Measurements from ENCODE around the gene PTPRQ. TPM values are rescaled to one million over a fixed set of nuclear protein-coding genes. Genes with fewer than 3 reads are reported as not detected.
"Not testable (repeated sequence)": the region's sequence is repeated elsewhere in the genome, so short reads cannot be mapped to it uniquely, and the experiment has no call there.

PTPRQ gene
- total RNA-seq, 1 donor from 2014 or later = 0.04 TPM

DNA sequence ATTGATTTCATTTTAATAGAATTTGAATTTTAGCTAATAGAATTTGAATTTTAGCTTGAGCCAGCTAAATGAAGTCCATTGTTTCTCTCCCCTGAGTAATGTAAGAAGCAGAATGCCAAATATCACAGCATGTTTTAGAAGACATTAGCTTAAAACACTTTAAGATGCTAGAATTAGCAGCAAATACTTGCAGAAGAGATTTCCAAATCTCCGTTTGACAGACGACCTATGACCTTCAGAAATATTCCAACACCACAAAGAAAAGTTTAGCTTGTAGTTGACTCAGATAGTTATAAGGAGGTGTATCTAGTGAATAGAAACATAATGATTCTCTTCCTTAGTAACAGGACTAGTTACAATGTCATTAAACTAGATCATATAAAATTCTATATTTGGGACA, 211.7 kb downstream of the PTPRQ start:
- no peak for ATAC-seq

DNA sequence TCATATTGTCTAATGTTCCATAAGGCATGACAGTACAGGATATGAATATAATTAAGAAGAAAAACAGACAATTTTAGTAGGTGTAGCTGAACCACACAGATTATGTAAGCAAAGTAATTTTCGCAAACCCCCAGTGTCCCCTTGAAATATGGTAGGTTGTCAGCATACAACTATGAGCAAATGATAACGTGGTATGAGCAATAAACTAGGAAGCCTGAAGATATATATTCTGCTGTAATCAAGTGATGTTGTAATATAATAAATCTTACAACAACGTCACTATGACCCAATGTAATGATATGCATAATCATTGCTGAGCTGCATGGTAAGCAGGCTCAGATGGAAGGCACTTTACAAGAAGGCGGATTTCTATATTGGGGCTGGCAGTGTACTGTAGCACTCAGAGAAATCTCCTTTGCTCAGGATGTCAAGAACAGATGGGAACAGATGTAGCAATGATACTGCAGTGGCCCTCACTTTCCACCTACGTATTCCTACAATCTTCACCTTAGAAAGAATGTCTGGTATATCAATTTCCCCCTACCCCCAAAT, 215.6 kb downstream of the PTPRQ start:
- ATAC-seq = no peak

GRCh38 chr12:80662586-80662985, 218.6 kb downstream of the PTPRQ start:
- no peak for ATAC-seq

- no peak for ATAC-seq
Observed at GRCh38 chr12:80670214-80670613, 226.2 kb downstream of the PTPRQ start.

GRCh38 chr12:80676042-80676636, 232.1 kb downstream of the PTPRQ start:
- not testable (repeated sequence) for ATAC-seq

DNA sequence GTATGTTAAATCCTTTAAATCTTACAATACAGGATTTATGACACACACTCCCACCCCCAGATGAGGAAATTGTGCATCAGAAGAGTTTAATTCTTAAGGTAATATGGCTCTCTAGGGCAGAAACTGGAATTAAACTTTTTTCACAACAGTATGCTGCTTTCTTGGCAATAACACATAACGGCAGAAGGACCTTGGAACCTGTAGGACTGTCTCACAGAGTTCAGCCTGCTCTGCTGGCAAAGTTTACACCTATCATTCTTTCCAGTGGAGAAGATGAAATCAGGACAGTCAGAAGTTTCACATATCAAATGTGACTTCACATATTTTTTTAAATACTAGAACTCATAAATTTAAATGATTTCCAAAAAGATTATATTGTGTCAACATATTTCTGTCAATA, 232.8 kb downstream of the PTPRQ start:
- no peak for ATAC-seq

DNA sequence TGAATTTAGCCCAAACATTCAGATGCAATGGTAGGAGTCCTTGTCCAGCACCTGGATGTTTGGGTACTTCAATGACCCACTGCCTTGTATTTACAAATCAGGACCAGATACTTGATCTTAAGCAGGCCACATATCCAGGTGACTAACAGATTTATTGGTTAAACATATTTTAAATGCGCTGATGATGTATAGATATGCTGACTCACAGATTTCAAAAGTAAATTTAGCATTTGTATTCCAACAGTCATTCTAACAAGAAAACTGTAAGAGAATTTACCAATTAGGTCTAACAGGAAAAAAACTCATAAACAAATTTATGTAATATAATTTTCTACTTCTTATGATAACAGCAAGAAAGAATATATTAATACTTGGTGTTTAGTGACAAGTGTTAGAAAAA, 234.0 kb downstream of the PTPRQ start:
- ATAC-seq = no peak

- no peak for ATAC-seq
Observed at GRCh38 chr12:80679346-80680131, 235.5 kb downstream of the PTPRQ start.

DNA sequence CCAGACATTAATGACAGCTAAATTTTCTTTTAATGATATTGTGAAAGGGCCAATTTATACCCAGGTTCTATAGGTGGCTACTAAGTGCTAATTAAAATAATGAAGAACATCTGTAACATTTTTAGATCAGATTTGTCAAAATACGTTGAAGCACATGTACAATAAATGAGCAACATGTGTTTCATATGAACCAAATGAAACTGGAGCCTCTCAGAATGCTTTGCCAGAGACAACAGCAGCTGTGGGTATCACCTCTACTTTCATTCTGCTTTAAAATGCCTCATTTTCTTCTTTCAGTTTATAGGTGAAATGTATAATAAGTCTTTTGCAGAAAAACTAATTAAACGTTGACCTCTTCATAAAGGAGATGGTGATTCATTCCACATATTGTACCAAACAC, 237.3 kb downstream of the PTPRQ start:
- no peak for ATAC-seq

DNA sequence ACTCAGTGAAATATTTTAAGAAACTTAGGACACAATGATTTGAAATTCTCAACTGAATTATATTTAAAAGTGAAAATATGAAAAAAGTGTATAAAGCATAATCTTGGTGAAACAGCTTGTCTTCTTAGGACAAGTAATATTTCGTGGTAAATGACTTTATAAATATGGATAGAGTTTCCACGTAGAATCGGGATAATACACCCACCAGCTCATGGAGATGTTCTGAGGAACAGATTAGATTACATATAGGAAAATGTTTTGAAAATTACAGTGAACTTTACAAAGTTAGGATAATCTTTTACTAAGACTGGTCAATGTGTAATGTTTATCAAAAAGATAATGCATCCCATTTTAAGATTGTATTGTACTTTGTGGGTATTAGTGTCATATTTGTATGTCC, 237.8 kb downstream of the PTPRQ start:
- ATAC-seq = no peak

DNA sequence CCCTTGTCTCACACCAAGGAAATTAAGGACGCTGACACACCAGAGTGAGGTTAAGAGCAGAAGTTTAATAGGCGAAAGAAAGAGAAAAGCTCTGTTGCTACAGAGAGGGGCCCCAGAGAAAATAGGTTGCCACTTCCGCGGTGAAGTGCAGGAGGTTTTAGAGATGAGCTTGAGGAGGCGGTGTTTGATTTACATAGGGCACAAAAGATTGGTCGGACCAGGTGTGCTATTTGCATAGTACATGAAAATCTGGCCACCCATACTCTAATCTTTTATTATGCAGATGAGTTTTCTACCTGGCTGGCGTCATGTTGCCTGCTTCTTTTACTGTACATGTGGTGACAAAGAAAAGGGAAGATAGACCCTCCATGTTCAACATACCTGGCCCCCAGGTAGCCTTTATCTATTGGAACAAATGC, 240.1 kb downstream of the PTPRQ start:
- no peak for ATAC-seq

GRCh38 chr12:80690090-80690489, 246.1 kb downstream of the PTPRQ start:
- ATAC-seq = no peak

GRCh38 chr12:80690513-80690912, 246.5 kb downstream of the PTPRQ start:
- ATAC-seq = no peak

DNA sequence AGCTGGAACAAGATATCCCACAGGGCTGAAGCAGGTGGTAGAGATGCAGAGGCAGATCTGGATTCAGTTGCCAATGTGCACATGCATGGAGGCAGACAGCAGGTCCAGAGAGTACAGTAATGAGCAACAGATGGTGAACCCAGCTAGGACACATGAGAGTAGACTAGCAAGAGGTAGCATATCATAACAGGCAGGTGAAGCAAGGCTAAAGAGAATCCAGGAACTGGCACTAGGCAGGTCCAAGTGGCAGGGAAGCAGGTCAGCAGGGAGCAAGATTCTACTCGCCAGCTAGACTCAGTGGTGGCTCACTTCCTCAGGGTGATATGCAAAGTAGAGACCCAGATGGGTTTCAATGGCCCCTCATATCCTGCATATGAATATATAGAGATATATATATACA, 248.1 kb downstream of the PTPRQ start:
- ATAC-seq = no peak

DNA sequence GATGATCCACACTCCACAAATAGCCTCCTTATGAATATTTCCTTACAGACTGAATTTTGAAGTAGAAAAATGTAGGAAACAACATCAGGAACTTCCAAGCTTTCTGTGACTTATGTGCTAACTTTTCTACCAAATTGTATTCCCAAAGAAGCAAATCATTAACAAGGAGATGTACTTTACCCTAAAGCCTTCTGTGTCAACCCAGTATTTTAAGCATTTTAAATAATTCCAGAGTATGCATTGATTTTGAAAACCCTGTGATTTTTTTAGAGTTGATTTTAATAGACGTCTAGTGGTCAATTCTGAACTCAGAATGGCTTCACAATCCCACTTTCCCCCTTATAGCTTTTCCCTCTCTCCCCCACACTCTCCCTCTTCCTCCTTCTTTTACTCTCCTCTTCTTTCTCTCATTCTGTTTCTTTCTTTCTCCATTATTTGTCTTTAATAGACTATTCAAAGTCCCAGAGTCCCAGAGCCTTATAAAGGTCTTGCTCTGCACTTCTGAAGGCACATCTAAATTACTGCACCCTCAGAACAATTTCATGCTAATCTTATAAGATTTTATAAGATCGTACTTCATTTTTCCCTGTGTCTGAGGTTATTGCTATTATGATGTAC, 253.3 kb downstream of the PTPRQ start:
- ATAC-seq = no peak

GRCh38 chr12:80698256-80698655, 254.2 kb downstream of the PTPRQ start:
- no peak for ATAC-seq

- no peak for ATAC-seq
Observed at GRCh38 chr12:80698847-80699542, 255.0 kb downstream of the PTPRQ start.

DNA sequence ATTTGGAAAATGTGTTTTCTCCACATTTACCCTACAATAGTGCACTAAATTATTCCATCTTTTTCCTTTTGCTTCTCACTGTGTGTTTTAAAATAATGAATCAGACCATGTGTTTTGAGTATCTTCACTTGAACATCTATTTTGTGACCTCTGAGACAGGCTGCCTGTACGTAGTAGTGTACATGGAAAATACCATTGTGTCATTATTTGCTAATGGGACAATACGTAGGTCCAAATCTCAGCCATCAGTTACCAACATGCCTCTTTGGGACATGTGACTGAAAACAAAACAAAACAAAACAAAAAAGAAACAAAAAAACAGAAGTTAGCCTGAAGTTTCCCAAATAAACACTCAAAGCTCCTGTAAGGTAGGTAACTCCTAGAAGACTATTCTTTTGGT, 256.3 kb downstream of the PTPRQ start:
- no peak for ATAC-seq

- no peak for ATAC-seq
Observed at GRCh38 chr12:80701388-80701787, 257.4 kb downstream of the PTPRQ start.

GRCh38 chr12:80702889-80703805, 259.1 kb downstream of the PTPRQ start:
- ATAC-seq = no peak

DNA sequence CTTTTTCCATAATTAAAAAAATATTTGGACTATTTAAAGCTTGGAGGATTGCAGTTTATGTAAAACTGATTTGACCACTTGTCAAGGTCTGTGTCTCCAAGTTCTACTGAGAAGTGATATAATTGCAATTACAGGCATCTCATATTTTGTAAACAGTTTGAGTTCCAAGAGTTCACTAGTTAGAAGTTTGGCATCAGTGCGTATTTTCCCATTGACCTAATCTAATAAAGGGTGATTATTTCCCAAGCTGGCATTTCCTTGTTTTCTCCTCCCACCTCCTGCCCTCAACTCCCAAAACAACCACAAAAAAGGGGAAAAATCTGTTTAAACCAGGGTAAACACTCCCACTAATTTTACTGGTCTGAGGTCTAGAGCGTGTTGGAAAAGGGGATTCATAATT, 260.4 kb downstream of the PTPRQ start:
- no peak for ATAC-seq
